GM12891 (cell line): ENCODE data around the gene LSM12.

Experiments used
- PAX5 ChIP-seq: IDR thresholded peaks from 2 replicates; pipeline ENCODE4 v1.6.1; 2011; ENCODE audit warnings: low read length, moderate library complexity, mild to moderate bottlenecking; ENCODE audit not compliant: insufficient read depth, severe bottlenecking
- POLR2A ChIP-seq: IDR thresholded peaks from 2 replicates; pipeline ENCODE4 v1.6.1; 2011; ENCODE audit warnings: low read depth, low read length, control low read depth
- POLR2AphosphoS5 ChIP-seq: IDR thresholded peaks from 2 replicates; pipeline ENCODE4 v1.6.1; 2011; ENCODE audit warnings: low read depth, low read length, control low read depth
- POU2F2 ChIP-seq: IDR thresholded peaks from 2 replicates; pipeline ENCODE4 v1.6.1; 2011; ENCODE audit warnings: low read depth, mild to moderate bottlenecking, control low read depth, low read length, moderate library complexity
- SPI1 ChIP-seq: IDR thresholded peaks from 2 replicates; pipeline ENCODE4 v1.6.1; 2011; ENCODE audit warnings: low read depth, low read length, control low read depth
- TAF1 ChIP-seq: IDR thresholded peaks from 2 replicates; pipeline ENCODE4 v1.6.1; 2011; ENCODE audit warnings: low read depth, low read length, control low read depth

DNA sequence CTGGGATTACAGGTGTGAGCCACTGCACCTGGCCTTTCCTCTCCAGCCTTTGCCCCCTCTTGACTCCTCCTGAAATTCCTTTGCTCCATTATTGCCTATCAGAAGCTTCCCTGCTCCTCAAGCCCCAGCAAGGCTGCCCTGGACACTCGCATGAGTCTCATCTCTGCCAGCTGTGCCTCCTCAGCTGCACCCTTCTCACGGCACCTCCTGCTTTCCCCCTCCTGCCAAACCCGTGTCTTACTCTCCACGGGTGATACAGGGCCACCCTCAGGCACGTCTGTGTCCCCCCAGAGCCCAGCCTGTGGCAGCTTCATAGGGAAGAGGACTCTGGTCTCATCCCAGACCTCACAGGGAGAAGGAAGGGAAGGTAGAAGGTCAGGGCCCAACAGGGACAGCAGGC lies 19.4 kb upstream of the LSM12 start:
- no peak for TF ChIP-seq POLR2A
- TF ChIP-seq POLR2AphosphoS5: no peak
- TF ChIP-seq SPI1: no peak
- no peak for TF ChIP-seq TAF1
- TF ChIP-seq PAX5: no peak
- TF ChIP-seq POU2F2: no peak
